Measurements from ENCODE around the gene SOCS7. TPM values are rescaled to one million over a fixed set of nuclear protein-coding genes. Genes with fewer than 3 reads are reported as not detected.

SOCS7 gene
- total RNA-seq, 1 donor from 2014 or later: 19.0 TPM

DNA sequence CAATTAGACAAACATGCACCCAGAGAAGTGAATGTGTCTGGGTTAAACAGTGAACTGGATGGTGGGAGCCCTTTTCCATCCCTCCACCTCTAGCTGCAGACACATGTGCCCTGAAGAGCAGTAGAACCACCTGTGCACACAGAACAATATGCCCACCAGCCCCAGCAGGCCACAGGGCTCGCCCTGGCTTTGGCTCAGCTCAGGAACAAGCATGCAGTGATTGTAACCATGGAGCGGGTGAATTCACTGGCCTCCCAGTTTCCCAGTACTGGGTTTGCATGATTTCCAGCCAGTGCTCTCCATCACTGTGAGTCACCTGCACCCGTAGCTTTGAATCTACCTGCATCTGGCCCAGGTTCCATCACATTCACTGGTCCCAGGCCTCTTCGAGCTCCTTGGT lies 13.1 kb upstream of the SOCS7 start:
- Histone ChIP-seq H3K27me3 (ENCODE audit: control insufficient read depth, insufficient read depth, low read length) (peaks cover 1% of the 10 kb centered on the region), H3K4me3 (ENCODE audit: low read depth, low read length) (no peak overlapping the region), H3K36me3 (ENCODE audit: control insufficient read depth, insufficient read depth, low read length) (no peaks in the 10 kb centered on the region)
- FAIRE-seq (no peak), DNase-seq (ENCODE audit: low read depth) (no peak)
- TF ChIP-seq, protein P1, sequence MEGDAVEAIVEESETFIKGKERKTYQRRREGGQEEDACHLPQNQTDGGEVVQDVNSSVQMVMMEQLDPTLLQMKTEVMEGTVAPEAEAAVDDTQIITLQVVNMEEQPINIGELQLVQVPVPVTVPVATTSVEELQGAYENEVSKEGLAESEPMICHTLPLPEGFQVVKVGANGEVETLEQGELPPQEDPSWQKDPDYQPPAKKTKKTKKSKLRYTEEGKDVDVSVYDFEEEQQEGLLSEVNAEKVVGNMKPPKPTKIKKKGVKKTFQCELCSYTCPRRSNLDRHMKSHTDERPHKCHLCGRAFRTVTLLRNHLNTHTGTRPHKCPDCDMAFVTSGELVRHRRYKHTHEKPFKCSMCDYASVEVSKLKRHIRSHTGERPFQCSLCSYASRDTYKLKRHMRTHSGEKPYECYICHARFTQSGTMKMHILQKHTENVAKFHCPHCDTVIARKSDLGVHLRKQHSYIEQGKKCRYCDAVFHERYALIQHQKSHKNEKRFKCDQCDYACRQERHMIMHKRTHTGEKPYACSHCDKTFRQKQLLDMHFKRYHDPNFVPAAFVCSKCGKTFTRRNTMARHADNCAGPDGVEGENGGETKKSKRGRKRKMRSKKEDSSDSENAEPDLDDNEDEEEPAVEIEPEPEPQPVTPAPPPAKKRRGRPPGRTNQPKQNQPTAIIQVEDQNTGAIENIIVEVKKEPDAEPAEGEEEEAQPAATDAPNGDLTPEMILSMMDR (IDR thresholded peaks at IDR 0.05; ENCODE audit: insufficient read depth, low read length, severe bottlenecking): no peak

DNA sequence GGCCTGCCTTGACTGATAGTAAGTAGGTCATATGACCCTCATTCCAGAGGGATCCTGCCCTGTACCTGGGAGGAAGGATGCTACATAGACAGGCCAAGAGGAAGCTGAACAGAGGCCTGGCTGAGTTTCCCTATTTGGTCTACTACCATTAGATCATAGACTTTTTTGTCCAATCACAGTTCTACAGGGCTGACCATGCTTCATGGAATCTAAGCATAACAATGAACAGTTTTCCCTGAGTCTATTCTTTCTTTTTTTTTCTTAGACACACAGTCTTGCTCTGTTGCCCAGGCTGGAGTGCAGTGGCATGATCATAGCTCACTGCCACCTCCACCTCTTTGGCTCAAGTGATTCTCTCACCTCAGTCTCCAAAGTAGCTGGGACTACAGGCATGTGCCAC lies 11.8 kb upstream of the SOCS7 start:
- Histone ChIP-seq H3K36me3 (ENCODE audit: control insufficient read depth, insufficient read depth, low read length) (no peaks in the 10 kb centered on the region), H3K27me3 (ENCODE audit: control insufficient read depth, insufficient read depth, low read length) (peaks cover 1% of the 10 kb centered on the region), H3K4me3 (ENCODE audit: low read depth, low read length) (no peak overlapping the region)
- FAIRE-seq (no peak), DNase-seq (ENCODE audit: low read depth) (no peak)
- TF ChIP-seq, protein P1 (IDR thresholded peaks at IDR 0.05; ENCODE audit: insufficient read depth, low read length, severe bottlenecking): no peak

DNA sequence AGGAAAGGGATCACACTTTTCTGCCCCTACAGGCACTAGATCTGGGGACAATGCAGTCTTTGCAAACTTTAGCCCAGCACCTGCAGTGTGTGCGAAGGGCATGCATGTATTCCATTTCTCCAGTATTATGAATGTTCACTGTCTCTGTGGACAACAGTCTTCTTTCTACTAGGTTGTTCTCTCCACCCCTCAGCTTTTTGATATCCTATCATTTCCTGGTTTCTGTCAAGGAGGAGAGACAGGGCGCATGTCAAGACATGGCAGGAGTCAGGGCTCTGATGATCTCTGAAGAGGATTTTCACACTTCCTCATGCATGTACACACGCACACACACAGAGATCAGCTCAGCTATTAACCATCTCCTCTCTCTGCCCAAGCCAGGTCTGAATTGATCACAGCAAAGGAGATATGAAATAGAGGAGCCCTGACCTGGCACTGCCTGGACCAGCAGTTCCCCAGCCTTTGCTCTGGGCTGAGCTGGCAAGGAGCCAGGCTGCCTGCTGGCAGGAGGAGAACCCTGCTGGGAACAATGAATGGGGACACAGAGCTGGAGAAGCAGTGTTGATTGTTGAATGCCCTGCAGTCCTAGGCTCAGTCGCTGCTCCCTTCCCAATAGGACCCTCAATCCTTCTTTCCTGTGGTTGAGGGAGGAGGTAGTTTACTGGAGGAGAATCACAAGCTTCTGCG lies 10.5 kb upstream of the SOCS7 start:
- Histone ChIP-seq H3K27me3 (ENCODE audit: control insufficient read depth, insufficient read depth, low read length) (peaks cover 1% of the 10 kb centered on the region), H3K36me3 (ENCODE audit: control insufficient read depth, insufficient read depth, low read length) (no peaks in the 10 kb centered on the region), H3K4me3 (ENCODE audit: low read depth, low read length) (no peak overlapping the region)
- DNase-seq (ENCODE audit: low read depth) (peak; percentile 49), FAIRE-seq (no peak)
- TF ChIP-seq, protein P1 (IDR thresholded peaks at IDR 0.05; ENCODE audit: insufficient read depth, low read length, severe bottlenecking): no peak

DNA sequence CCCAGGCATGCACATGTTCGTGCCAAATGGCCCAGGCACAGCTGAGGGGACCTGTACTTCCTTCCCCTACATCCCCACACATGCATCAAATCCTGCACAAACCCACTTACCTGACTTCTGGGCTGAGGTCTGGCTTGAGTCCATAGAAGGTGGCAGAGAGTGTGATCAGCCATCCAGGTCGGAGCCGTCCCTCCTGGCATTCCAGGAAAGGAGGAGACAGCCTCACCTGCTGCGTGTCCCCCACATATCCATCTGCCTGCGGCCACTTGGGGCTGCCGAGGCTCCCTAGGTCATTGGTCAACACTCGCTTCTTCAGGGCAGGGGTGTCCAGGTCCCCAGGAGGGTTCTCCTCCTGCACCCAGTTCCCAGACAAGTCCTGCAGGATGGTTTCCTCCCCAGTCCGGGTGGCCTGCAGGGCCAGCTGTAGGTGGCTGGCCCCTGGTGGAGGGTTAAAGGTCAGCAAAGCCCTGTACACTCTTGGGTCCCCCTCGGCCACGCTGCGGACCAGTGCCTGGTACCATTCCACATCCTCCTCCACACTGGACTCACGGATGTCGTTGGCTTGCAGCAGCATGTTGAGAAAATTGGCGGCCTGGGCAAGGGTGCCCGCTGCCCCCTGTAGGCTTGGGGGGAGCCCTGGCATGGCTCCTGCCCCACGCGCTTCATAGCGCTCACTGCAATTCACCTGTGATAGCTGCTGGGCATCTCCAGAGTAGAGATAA lies 8.6 kb upstream of the SOCS7 start:
- no peak for FAIRE-seq

DNA sequence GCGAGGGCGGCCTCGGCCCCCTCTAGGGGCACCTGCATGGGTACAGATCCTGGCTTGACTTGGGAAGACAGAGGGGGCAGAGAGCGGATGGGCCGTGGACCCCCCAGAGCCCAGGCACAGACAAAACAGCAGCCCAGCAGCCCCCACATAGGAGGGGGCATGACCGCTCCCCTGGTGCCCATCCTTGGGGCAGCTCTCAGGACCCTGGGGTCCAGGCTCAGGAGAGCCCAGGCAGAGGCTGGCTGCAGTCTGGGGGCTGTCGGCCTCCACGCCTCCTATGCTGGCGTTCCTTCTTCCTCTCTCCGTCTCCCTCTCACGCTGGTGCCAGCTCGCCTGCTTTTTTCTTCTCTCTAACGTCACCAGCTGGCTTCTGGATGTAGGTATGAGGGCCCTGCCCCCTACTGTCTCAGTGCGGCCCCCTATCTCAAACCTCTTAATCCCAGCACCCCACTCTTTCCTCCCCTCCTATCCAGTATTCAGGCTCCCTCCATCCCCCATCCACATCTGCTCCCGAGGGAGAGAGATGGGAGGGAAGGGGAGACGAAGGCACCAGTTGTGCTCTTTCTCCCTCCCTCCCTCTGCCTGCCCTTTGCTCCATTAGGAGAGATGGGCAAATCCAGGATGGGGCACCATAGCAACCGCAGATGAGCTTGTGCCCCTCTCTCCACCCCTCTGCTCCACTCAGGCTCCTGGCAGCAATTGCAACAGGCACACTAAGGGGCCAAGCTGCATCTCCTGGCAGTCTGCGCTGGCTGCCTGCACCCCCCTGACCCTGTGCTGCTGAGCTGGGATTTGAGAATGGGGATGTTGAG lies 7.8 kb upstream of the SOCS7 start, which contains the start of gene GPR179:
Gene GPR179, minus strand, starts transcription at position 349 of the 812 bp plus-strand sequence. Its CDS starts 167 bp downstream, at position 182.
- no peak for FAIRE-seq

More for the DNA sequence above, 8.6 kb upstream of the SOCS7 start:
- DNase-seq (ENCODE audit: low read depth): no peak
- TF ChIP-seq, protein P1 (IDR thresholded peaks at IDR 0.05; ENCODE audit: insufficient read depth, low read length, severe bottlenecking): no peak
- H3K4me3 ChIP-seq (ENCODE audit: low read depth, low read length): no peak overlapping the region
- no peaks in the 10 kb centered on the region for H3K27me3 ChIP-seq (ENCODE audit: control insufficient read depth, insufficient read depth, low read length)
- no peaks in the 10 kb centered on the region for H3K36me3 ChIP-seq (ENCODE audit: control insufficient read depth, insufficient read depth, low read length)

More for the DNA sequence above, 7.8 kb upstream of the SOCS7 start, which contains the start of gene GPR179:
- Histone ChIP-seq H3K4me3 (ENCODE audit: low read depth, low read length) (no peak within 1 kb of the TSS), H3K27me3 (ENCODE audit: control insufficient read depth, insufficient read depth, low read length) (no peaks in the 10 kb centered on the region), H3K36me3 (ENCODE audit: control insufficient read depth, insufficient read depth, low read length) (no peaks in the 10 kb centered on the region)
- no peak for DNase-seq (ENCODE audit: low read depth)
- TF ChIP-seq, protein P1 (IDR thresholded peaks at IDR 0.05; ENCODE audit: insufficient read depth, low read length, severe bottlenecking): no peak

Data from bronchial epithelial cell (primary cell).